Measurements from ENCODE around the gene P2RY6. TPM values are rescaled to one million over a fixed set of nuclear protein-coding genes. Genes with fewer than 3 reads are reported as not detected.
"Not testable (repeated sequence)": the region's sequence is repeated elsewhere in the genome, so short reads cannot be mapped to it uniquely, and the experiment has no call there.

The P2RY6 gene
- total and polyA plus RNA-seq, 4 donors, result 0.50 to 1.4 (median 0.81) TPM

GRCh38 chr11:73268671-73269271, 3.4 kb upstream of the P2RY6 start:
- Histone ChIP-seq H3K27me3 (ENCODE audit: control insufficient read depth, insufficient read depth, low read length) (peaks cover 20% of the 10 kb centered on the region), H3K9me3 (ENCODE audit: control insufficient read depth, insufficient read depth, low read length) (no peaks in the 10 kb centered on the region), H3K4me1 (ENCODE audit: control insufficient read depth, insufficient read depth, low read length) (peaks cover 6% of the 10 kb centered on the region), H3K27ac (ENCODE audit: low read depth, low read length) (no peak overlapping the region), H3K4me3 (ENCODE audit: low read depth, low read length) (no peak overlapping the region), H3K36me3 (ENCODE audit: control insufficient read depth, insufficient read depth, low read length) (no peaks in the 10 kb centered on the region)
- DNase-seq (ENCODE audit: low read depth in 4 of 6, low spot score in 6 of 6), result no peak
- 87% methylated on average over 8 of the region's 8 CpGs for WGBS (ENCODE audit: insufficient coverage)

- 76% methylated on average over 4 of the region's 7 CpGs for WGBS (ENCODE audit: insufficient coverage)
- no peaks in the 10 kb centered on the region for H3K9me3 ChIP-seq (ENCODE audit: control insufficient read depth, insufficient read depth, low read length)
- H3K4me1 ChIP-seq (ENCODE audit: control insufficient read depth, insufficient read depth, low read length), result peaks cover 2% of the 10 kb centered on the region
Measured at GRCh38 chr11:73269459-73270015, 2.6 kb upstream of the P2RY6 start.

GRCh38 chr11:73270016-73270854, 1.9 kb upstream of the P2RY6 start:
- Histone ChIP-seq H3K36me3 (ENCODE audit: control insufficient read depth, insufficient read depth, low read length) (no peaks in the 10 kb centered on the region), H3K4me3 (ENCODE audit: low read depth, low read length) (no peak overlapping the region), H3K4me1 (ENCODE audit: control insufficient read depth, insufficient read depth, low read length) (no peaks in the 10 kb centered on the region), H3K27ac (ENCODE audit: low read depth, low read length) (no peak overlapping the region), H3K27me3 (ENCODE audit: control insufficient read depth, insufficient read depth, low read length) (peaks cover 5% of the 10 kb centered on the region), H3K9me3 (ENCODE audit: control insufficient read depth, insufficient read depth, low read length) (no peaks in the 10 kb centered on the region)
- WGBS (ENCODE audit: insufficient coverage), result 89% methylated on average over 6 of the region's 7 CpGs
- no peak for DNase-seq (ENCODE audit: low read depth in 4 of 6, low spot score in 6 of 6)

More at GRCh38 chr11:73269459-73270015, 2.6 kb upstream of the P2RY6 start:
- DNase-seq (ENCODE audit: low read depth in 4 of 6, low spot score in 6 of 6), result no peak
- Histone ChIP-seq H3K27ac (ENCODE audit: low read depth, low read length) (no peak overlapping the region), H3K4me3 (ENCODE audit: low read depth, low read length) (no peak overlapping the region), H3K36me3 (ENCODE audit: control insufficient read depth, insufficient read depth, low read length) (no peaks in the 10 kb centered on the region), H3K27me3 (ENCODE audit: control insufficient read depth, insufficient read depth, low read length) (peaks cover 12% of the 10 kb centered on the region)

GRCh38 chr11:73270855-73271477, 1.2 kb upstream of the P2RY6 start:
- H3K27ac ChIP-seq (ENCODE audit: low read depth, low read length), result no peak overlapping the region
- no peaks in the 10 kb centered on the region for H3K4me1 ChIP-seq (ENCODE audit: control insufficient read depth, insufficient read depth, low read length)
- no peak for DNase-seq (ENCODE audit: low read depth in 4 of 6, low spot score in 6 of 6)
- no peaks in the 10 kb centered on the region for H3K9me3 ChIP-seq (ENCODE audit: control insufficient read depth, insufficient read depth, low read length)
- WGBS (ENCODE audit: insufficient coverage), result 90% methylated on average over 8 of the region's 18 CpGs
- H3K4me3 ChIP-seq (ENCODE audit: low read depth, low read length), result no peak overlapping the region
- H3K36me3 ChIP-seq (ENCODE audit: control insufficient read depth, insufficient read depth, low read length), result no peaks in the 10 kb centered on the region
- peaks cover 3% of the 10 kb centered on the region for H3K27me3 ChIP-seq (ENCODE audit: control insufficient read depth, insufficient read depth, low read length)

GRCh38 chr11:73271478-73271865, 666 bp upstream of the P2RY6 start:
- not testable (repeated sequence) for H3K4me3 ChIP-seq (ENCODE audit: low read depth, low read length); DNase-seq (ENCODE audit: low read depth in 4 of 6, low spot score in 6 of 6); H3K27ac ChIP-seq (ENCODE audit: low read depth, low read length); H3K9me3 ChIP-seq (ENCODE audit: control insufficient read depth, insufficient read depth, low read length); H3K27me3 ChIP-seq (ENCODE audit: control insufficient read depth, insufficient read depth, low read length); H3K36me3 ChIP-seq (ENCODE audit: control insufficient read depth, insufficient read depth, low read length); H3K4me1 ChIP-seq (ENCODE audit: control insufficient read depth, insufficient read depth, low read length)
- 79% methylated on average over 6 of the region's 10 CpGs for WGBS (ENCODE audit: insufficient coverage)

GRCh38 chr11:73272680-73273038, 521 bp downstream of the P2RY6 start:
- no peaks in the 10 kb centered on the region for H3K27me3 ChIP-seq (ENCODE audit: control insufficient read depth, insufficient read depth, low read length)
- no peaks in the 10 kb centered on the region for H3K36me3 ChIP-seq (ENCODE audit: control insufficient read depth, insufficient read depth, low read length)
- H3K27ac ChIP-seq (ENCODE audit: low read depth, low read length), result no peak overlapping the region
- WGBS (ENCODE audit: insufficient coverage), result 89% methylated on average over 3 of the region's 7 CpGs
- no peak for DNase-seq (ENCODE audit: low read depth in 4 of 6, low spot score in 6 of 6)
- H3K4me1 ChIP-seq (ENCODE audit: control insufficient read depth, insufficient read depth, low read length), result no peaks in the 10 kb centered on the region
- no peaks in the 10 kb centered on the region for H3K9me3 ChIP-seq (ENCODE audit: control insufficient read depth, insufficient read depth, low read length)
- no peak overlapping the region for H3K4me3 ChIP-seq (ENCODE audit: low read depth, low read length)

GRCh38 chr11:73273222-73273895, 1.2 kb downstream of the P2RY6 start:
- no peak overlapping the region for H3K4me3 ChIP-seq (ENCODE audit: low read depth, low read length)

GRCh38 chr11:73274191-73274590, 2.1 kb downstream of the P2RY6 start:
- not testable (repeated sequence) for DNase-seq (ENCODE audit: low read depth in 4 of 6, low spot score in 6 of 6); H3K9me3 ChIP-seq (ENCODE audit: control insufficient read depth, insufficient read depth, low read length); H3K27ac ChIP-seq (ENCODE audit: low read depth, low read length); H3K36me3 ChIP-seq (ENCODE audit: control insufficient read depth, insufficient read depth, low read length); H3K27me3 ChIP-seq (ENCODE audit: control insufficient read depth, insufficient read depth, low read length); H3K4me1 ChIP-seq (ENCODE audit: control insufficient read depth, insufficient read depth, low read length); H3K4me3 ChIP-seq (ENCODE audit: low read depth, low read length)
- 79% methylated on average over 2 of the region's 4 CpGs for WGBS (ENCODE audit: insufficient coverage)

More at GRCh38 chr11:73273222-73273895, 1.2 kb downstream of the P2RY6 start:
- WGBS (ENCODE audit: insufficient coverage), result 75% methylated on average over 4 of the region's 8 CpGs
- H3K27ac ChIP-seq (ENCODE audit: low read depth, low read length), result no peak overlapping the region
- no peak for DNase-seq (ENCODE audit: low read depth in 4 of 6, low spot score in 6 of 6)
- H3K4me1 ChIP-seq (ENCODE audit: control insufficient read depth, insufficient read depth, low read length), result no peaks in the 10 kb centered on the region
- no peaks in the 10 kb centered on the region for H3K36me3 ChIP-seq (ENCODE audit: control insufficient read depth, insufficient read depth, low read length)
- no peaks in the 10 kb centered on the region for H3K9me3 ChIP-seq (ENCODE audit: control insufficient read depth, insufficient read depth, low read length)
- H3K27me3 ChIP-seq (ENCODE audit: control insufficient read depth, insufficient read depth, low read length), result no peaks in the 10 kb centered on the region

GRCh38 chr11:73274722-73275380, 2.7 kb downstream of the P2RY6 start:
- 57% methylated on average over 10 of the region's 11 CpGs for WGBS (ENCODE audit: insufficient coverage)
- Histone ChIP-seq H3K4me1 (ENCODE audit: control insufficient read depth, insufficient read depth, low read length) (no peaks in the 10 kb centered on the region), H3K4me3 (ENCODE audit: low read depth, low read length) (no peak overlapping the region), H3K36me3 (ENCODE audit: control insufficient read depth, insufficient read depth, low read length) (no peaks in the 10 kb centered on the region), H3K27ac (ENCODE audit: low read depth, low read length) (no peak overlapping the region), H3K27me3 (ENCODE audit: control insufficient read depth, insufficient read depth, low read length) (no peaks in the 10 kb centered on the region), H3K9me3 (ENCODE audit: control insufficient read depth, insufficient read depth, low read length) (no peaks in the 10 kb centered on the region)
- no peak for DNase-seq (ENCODE audit: low read depth in 4 of 6, low spot score in 6 of 6)
